ENCODE data around the gene SV2A.
A peak's percentile ranks its signal among the peaks of the same experiment; 100 is the strongest.
"Not testable (repeated sequence)": the region's sequence is repeated elsewhere in the genome, so short reads cannot be mapped to it uniquely, and the experiment has no call there.

SV2A gene

DNA sequence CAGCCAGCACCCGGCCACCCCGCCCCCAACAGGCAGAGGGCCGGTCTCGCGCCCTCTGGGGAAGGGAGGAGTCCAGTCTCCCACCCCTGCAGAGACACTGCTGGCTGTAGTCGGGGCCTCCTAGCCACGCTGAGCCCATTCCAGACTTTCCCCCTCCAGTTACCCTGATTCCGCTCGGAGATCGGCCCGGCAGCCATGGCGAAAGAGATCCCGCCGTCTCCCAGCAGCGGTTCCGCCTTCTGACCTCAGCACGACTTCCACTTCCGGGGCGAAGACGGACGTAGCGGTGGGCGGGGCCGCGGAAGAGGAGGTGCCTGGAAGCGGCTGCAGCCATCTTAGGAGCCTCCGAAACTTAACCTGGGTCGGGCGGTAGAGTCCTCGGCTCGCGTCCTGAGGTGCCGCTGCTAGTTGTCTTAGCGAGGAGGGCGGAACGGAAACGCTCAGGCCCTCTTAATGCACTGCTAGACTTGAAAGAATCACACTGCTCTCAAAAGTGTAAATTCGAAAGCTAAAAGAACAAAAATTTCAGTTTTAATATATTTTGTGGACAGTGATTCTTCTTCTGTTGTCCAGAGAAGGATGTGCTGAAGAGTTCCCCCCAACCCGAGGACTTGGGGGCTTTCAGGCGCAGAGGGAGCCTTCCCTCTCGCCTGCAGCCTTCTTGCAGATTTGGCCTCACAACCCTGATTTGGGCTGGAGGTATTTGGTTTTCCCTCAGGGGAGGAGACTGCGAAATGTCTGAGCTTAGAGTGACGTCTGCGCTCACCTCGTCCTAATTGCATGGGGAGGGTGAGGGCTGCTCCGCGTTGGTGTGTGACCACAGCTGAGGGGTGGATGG lies 10.1 kb upstream of the SV2A start, which contains the start of gene SF3B4:
Gene SF3B4, minus strand, starts transcription at position 241 of the 838 bp plus-strand sequence. Its CDS starts 44 bp downstream, at position 197.
- DNase-seq: peak; percentile 98

DNA sequence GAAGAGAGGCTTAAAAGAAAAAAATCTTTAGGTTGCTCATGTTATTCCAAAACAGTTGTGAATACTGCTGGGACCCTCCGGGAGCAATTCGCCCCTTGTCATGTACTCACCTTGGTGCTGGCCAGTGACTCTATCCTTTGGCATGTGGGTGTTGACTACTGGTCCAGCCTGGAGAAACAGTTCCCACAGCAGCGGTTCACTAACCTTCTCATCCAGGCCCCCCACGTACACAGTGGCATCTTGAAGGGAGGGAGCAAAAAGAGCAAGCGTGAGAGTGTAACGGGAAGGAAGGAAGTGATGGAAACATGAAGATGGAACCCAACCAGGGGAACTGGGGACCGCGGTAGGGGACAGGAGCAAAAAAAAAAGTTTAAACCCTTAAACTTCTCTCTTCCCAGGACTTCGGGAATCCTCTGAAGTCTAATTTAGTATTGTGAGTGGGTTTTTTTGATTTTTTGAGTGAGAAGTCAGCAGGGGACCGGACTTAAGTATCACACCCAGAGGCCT lies 9.5 kb upstream of the SV2A start:
- DNase-seq: no peak

DNA sequence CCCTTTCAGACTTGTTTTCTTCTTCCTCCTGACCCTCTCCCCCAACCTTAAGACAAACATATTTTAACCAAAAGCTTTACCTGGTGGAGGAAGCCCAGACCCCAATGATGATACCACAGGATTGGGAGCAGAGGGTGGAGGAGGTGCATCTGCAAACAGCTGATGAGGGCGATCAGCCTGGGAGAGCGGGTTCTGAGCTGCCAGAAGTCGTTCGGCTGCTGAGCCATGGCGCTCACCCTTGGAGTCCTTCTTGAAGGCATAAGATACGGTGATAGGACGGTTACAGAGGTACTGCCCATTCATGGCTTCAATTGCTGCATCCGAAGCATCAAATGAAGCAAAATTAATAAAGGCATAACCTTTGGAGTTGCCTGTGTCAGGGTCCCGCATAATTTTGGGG lies 8.7 kb upstream of the SV2A start:
- DNase-seq: no peak

DNA sequence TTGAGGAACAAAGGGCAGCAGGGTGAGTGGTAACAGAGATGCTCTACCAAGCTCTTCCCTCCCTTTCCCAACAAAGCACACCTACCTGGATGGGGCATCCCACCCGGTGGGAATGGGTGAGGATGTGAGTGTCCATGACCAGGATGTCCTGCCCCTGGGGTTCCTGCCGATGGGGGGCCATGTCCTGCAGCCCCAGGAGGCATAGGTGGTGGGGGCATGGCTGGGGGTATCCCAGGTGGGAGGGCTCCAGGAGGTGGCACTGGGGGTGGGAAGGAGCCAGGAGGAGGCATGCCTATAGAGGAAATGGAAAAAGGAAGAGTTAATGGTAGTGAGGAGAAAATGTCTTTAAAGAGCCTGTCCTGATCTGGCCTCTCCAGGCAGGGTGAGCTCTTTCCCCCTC lies 8.1 kb upstream of the SV2A start:
- no peak for DNase-seq

DNA sequence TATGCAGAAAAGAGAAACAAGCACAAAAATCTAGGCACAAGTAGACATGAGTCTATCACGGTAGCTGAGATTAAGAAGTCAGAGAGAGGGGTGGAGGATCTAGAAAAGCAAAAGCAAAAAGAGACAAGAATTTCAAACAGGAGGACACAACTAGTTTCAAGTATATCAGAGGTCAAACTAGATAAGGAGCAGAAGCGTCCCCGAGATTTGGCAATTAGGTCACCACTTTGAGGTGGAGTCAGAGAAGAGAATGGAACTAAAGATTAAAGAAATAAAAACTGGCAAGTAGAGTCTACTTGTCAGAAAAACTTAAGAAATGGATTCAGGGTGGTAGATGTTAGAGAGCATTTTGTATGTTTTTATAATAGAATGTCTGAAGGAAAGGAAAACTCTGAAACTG lies 7.7 kb upstream of the SV2A start:
- DNase-seq: no peak

DNA sequence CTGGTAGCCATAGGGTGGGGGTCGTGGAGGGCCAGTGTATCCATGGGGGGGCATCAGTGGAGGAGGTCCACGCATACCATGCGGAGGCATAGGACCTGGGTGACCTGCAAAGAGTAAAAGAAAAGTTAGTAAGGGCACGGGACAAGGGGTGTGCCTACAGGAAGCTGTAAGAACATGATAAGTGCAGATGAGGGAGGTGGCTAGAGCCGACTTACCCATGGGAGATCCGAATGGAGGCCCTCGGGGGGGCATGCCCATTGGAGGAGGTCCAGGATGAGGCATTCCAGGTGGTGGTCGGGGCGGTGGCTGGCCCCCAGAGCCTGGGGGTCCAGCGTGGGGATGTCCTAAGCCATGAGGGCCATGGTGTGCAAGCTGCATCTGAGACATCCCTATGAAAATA lies 6.0 kb upstream of the SV2A start:
- no peak for DNase-seq

DNA sequence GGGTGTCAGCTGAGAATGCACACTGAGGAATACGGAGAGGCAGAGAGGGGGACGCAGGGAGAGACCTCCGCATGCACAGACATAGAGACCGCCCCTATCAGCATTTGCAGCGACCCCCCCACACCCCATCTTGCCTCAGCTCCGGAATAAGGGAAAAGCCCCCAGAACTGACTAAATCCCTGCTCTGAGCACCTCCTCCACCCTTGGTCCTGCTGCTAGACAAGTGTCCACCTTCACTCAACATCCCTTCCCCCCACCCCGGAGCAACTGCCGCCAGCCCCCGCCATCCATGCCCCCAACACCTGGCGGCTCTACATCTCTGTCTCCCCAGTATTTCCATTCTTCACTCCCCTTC lies 769 bp downstream of the SV2A start:
- no peak for DNase-seq

DNA sequence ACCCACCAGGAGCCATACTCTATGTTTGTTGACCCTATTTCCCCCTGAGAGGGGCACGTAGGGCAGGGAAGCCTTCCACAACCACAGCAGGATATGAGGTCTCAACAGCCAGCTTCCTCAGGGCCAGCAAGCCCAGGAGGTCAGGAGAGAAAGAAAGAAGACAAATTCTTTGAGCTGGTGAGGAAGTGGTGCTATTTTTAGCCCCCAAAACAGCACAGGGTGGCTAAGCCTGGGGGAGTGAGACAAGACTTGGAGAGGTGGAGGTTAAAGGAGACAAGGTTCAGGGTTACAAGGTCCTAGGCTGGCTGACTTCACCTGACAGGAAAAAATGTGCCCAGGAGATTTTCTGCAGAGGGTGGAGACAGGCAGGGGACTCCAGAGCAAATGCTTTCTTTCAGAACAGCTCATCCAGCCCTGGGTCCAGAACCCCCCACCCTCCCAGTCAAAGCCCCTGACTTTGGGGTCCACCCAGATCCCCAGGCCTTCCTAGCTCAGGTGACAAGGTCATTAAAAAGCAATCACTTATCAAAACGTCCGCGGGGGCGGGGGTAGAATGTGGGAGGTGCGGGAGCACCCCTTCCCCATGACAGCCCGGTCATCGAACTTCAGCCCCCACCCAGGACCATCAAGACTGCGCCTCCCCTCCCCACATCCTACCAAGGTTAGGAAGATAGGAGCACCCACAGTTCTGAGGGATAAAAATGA lies 1.3 kb downstream of the SV2A start:
- no peak for DNase-seq

DNA sequence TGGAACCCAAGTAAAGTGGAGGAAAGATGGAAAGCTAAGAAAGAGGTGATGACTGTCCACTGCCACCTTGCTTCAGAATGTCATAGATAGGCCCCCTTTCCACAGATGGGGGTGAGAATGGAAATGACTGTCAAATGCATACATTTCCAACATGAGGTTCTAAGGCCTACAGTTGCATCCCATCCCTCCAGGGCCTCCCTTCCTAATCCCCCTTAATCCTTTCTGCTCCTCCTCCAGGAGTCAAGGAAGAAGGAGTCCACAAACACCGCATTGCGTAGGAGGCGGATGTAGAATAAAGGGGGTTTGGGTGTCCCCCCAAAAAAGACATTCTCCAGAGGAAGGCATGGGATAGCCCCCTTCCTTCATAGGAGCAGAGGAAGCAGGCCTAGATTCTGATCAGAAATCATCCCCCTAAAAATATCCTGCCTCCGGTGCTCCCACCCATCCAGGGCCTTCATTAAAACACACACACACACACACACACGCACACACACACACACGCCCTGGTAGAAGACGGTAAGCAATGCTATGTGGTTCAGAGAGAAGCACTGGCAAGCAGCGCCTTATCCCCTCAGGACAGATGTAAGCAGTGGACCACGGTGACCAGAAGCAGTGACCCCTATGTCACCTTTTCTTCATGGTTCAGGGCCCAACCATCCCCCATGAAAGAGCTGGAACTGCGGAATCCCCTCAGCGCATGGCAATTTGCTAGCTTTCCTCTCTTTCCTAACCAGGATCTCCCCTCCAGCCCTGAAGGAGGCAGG lies 2.0 kb downstream of the SV2A start:
- DNase-seq: no peak

DNA sequence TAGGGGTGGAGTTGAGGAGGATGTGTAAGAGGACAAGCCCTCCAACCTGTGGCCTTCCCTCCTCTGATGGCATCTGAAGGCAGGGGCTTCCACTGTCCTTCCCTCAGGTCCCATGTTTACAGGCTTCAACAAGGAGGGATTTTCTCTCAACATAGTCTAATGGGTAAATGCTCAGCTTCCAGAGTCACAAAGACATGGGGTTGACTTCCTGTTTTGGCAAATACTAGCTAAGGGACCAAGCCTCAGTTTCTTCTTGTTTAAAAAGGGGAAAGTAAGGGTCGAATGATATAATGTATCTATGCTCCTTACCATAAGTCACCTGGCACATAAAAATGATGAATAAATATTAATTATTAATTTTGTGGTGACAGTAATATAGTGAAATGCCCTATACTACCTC lies 3.1 kb downstream of the SV2A start:
- no peak for DNase-seq

DNA sequence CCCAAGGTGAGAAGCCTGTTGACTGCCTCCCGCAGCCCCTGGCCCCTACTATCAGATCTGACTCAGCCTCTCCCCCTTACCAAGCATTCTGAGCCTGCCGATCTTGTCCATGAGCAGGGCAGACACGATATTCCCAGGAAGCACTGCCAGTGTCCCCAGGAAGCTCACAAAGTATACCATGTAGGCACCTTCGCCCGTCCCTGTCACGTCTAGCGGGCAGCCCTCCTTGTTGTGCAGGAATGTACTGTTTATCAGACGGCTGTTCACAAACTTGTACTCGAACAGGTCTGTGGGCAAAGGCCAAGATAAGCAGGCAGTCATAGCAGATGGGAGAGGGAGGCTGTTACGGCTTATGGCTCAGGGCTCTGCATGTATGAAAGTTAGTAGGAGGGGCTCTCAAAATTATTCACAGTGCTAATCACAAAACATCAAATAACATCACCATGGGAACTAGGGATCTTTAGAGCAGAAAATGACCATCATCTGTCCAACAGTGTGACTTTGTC lies 11.0 kb downstream of the SV2A start:
- no peak for DNase-seq

DNA sequence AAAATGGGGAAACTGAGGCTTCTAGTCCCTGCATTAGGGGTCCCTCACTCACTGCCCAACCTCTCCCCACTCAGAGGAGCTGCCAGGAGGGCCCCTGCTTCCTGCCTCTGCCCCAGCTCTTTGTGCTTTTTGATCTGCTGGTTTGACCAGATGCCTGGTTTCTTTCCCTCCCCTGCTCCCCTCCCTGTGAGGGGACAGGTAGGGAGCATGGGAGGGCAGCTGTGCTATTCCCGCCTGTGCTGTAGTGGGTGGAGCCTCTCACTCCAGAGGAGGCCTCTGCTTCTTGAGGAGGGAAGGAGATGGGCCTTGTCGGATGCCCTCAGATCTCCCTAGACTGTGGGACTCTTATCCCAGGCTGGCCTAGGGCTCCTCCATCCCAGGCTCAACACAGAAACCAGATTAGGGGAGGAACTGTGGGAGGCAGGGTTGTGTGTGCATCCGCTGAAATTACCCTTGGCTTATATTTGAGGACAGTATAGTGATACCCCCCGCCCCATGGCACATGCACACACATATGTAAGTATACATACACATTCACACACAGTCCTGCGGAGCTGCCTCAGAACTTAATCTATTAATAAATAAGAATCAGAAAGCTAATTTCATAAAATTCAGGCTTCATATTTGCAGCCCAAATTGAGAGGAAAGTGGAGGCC lies 13.7 kb downstream of the SV2A start:
- DNase-seq: no peak

DNA sequence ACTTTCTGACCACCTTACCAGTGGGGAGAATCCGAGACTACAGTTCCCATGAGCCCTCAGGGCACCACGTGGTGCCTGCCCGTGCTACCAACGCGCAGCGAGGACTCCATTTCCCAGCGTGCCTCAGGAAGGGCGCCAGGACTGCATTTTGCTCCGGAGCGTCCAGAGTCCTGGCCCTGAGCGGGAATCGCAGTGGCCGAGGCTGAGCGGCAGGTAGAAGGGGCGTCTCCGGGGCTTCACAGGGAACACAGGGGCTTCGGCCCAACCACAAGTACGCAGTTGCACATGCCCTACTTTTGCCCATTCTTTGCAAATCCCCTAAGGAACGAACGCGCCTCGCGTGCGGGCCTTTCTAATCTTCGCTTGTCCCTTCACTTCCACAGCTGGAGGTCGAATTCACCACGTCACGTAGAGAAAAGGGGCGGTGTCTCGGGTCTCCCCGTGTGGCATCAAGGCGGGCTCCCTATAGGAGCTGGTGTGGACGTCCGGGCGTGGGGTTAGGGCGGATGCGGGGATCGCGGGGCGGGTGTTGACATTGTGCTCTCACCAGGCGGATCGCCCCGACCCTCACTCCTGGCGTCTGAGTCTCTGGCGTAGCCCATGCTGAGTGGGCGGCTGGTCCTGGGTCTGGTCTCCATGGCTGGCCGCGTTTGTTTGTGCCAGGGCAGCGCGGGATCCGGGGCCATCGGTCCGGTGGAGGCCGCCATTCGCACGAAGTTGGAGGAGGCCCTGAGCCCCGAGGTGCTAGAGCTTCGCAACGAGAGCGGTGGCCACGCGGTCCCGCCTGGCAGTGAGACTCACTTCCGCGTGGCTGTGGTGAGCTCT lies 18.0 kb downstream of the SV2A start, which contains the start of gene BOLA1:
Gene BOLA1, plus strand, starts transcription at position 109 of the 825 bp plus-strand sequence. Its CDS starts 492 bp downstream, at position 601.
- DNase-seq: peak; percentile 91

DNA sequence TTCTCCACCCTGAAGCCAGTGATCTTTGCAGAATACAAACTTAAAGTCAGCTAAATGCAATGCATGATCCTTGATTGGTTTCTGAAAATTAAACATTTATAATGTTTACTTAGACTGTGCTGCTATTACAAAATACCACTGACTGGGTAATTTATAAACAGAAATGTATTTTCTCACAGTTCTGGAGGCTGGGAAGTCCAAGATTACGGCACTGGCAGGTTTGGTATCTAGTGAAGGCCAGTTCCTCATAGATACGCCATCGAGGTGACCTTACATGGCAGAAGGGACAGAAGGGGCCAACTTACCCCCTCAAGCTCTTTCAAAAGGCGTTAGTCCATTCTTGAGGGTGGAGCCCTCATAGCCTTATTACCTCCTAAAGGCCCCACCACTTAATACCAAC lies 21.1 kb downstream of the SV2A start:
- no peak for DNase-seq

DNA sequence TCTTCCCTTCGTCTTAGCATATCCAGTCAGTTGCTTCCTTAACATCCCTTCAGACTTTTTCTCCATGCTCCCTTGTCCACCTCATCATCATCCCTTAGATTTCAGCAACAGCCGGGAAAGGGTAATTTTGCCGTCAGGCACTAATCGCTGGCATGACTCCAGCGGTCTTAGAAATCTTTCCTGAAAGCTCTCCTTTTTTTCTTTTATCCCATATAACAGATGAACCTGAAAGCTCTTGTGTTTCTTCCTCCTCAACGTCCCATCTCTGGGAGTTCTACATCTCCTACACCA lies 28.7 kb downstream of the SV2A start:
- no peak for DNase-seq

DNA sequence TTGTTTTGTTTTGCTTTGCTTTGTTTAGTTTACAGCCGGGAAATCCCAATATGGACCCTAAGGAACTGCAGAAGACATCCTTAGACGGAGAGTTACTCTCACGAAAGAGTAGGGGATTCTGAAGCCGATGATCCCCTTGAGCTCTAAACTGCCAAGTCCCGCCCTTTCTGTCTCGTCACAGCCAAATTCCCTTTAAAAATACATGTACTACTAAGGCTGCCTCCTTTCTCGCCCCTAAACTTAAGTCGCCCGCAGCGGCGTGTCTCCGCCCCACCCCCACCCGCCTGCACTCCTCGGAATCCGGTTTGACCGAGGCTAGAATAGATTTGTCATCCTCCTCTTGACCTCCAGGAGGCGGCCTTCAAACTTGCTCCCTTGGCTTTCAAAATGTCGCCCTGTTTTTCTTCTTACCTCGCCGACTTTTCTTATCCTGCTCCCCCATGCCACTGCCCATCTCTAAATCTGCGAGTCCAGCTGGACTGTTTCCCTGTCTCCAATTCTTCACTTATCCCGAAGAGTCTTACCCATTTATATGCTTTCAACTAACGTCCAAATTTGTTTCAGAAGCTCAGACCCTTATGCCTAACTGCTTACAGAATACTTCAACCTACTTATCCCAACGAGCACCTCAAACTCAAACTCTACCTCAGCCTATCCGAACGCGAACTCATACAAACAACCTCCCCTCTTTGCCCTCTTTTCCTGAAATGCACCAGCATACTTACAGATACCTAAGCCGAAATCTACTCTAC lies 29.2 kb downstream of the SV2A start:
- DNase-seq: peak; percentile 95

DNA sequence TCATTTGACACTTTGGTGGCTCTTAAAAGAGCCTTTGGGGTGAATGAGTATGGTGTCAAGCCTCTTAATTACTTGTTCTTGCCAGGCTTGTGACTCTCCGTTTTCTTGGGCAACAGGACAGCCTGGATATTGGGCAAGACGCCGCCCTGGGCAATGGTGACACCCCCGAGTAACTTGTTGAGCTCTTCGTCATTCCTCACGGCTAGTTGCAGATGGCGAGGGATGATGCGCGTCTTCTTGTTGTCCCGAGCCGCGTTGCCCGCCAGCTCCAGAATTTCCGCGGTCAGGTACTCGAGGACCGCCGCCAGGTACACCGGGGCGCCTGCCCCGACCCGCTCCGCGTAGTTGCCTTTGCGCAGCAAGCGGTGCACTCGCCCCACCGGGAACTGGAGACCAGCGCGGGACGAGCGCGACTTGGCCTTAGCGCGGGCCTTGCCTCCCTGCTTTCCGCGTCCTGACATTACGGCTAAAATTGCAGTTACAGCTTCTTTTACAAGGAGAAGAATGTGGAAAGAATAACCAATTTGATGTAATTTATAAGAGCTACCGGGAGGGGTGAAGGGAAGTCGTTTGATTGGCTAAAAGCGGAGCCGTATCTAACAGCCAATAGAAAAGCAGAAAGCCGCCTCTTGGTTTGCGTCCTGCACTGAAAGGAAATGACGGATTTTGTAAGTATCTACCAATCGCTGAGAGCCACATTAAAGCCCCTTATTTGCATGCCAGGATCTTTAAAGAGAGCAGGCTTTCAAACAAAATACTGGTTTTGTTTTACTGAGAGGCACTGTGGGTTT lies 30.0 kb downstream of the SV2A start:
- peak; percentile 97 for DNase-seq

DNA sequence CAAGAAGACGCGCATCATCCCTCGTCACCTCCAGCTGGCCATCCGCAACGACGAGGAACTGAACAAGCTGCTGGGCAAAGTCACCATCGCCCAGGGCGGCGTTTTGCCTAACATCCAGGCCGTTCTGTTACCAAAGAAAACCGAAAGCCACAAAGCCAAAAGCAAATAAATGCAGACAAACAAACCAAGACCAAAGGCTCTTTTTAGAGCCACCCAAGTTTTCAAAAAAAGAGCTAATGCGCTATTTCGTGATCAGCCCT lies 30.5 kb downstream of the SV2A start:
- not testable (repeated sequence) for DNase-seq

DNA sequence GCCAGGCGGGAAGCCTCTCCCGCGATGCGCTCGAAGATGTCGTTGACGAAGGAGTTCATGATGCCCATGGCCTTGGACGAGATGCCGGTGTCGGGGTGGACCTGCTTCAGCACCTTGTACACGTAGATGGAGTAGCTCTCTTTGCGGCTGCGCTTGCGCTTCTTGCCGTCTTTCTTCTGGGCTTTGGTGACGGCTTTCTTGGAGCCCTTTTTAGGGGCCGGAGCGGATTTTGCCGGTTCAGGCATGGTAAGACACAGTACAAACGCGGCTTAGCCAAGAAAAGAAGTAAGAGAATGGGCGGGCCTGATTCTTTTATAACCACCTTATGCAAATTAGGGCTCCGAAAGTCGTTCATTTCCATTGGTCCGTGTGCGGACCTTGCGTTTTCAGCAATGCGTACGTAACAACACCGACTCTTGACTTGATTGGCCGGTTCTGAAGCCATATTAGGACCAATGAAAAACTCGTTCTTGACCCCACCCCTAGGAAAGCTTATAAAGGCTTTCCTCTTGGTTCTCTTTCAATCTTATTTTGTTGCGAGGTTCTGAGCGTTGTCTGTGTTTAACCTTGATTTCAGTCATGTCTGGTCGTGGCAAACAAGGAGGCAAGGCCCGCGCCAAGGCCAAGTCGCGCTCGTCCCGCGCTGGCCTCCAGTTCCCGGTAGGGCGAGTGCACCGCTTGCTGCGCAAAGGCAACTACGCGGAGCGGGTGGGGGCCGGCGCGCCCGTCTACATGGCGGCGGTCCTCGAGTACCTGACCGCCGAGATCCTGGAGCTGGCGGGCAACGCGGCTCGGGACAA lies 31.0 kb downstream of the SV2A start:
- peak; percentile 99 for DNase-seq

DNA sequence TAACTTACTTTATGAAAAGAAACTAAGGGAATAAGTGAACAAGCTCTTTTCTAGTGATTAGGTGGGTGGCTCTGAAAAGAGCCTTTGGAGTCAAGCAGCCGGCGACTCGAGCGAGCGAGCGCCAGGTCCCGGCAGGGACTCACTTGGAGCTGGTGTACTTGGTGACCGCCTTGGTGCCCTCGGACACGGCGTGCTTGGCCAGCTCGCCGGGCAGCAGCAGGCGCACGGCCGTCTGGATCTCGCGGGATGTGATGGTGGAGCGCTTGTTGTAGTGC lies 31.6 kb downstream of the SV2A start:
- DNase-seq: not testable (repeated sequence)
